Caco-2 (cell line): ENCODE data around the gene WDR36. TPM values are rescaled to one million over a fixed set of nuclear protein-coding genes. Genes with fewer than 3 reads are reported as not detected.

Source experiments
- BruUV-seq: library from RNA; stranded (reverse); fragments of 400-500 nt; replicated peaks from 2 replicates; lab custom pipeline; 2021; lab: Mats Ljungman, UMichigan
- CTCF ChIA-PET: fragments of 300-600 bp; sonication (Branson Sonifier 250); formaldehyde crosslinking; loops from one replicate; lab custom pipeline; 2022; ENCODE audit warnings: antibody characterized with exemption; lab: Charles Lee
- POLR2A ChIA-PET: fragments of 300-600 bp; sonication (Branson Sonifier 250); formaldehyde crosslinking; loops from one replicate; lab custom pipeline; 2022; ENCODE audit warnings: antibody characterized with exemption; lab: Charles Lee
- DNase-seq, 2 experiments: peaks; one replicate each; pipeline versions ENCODE4 v3.0.0 to v3.0.0-alpha.2; 2020 to 2022
- H3K27me3 ChIP-seq: replicated peaks from 2 replicates; pipeline ENCODE4 v1.6.0; 2011; ENCODE audit warnings: low read length; ENCODE audit not compliant: control insufficient read depth, insufficient read depth
- H3K36me3 ChIP-seq: 2 replicates; pipeline ENCODE4 v1.5.1; 2011; ENCODE audit warnings: low read length; ENCODE audit not compliant: control insufficient read depth, insufficient read depth
- H3K4me1 ChIP-seq: fragments of 250-450 bp; sonication (Bioruptor Pico); 2 replicates; pipeline ENCODE4 v1.5.1; 2020; ENCODE audit warnings: mild to moderate bottlenecking
- H3K4me3 ChIP-seq: 2 replicates; pipeline ENCODE4 v1.5.1; 2011; ENCODE audit warnings: low read depth, mild to moderate bottlenecking, control low read depth, low read length
- H3K9me3 ChIP-seq: fragments of 250-450 bp; sonication (Bioruptor Pico); 2 replicates; pipeline ENCODE4 v1.5.1; 2020; ENCODE audit warnings: mild to moderate bottlenecking, moderate library complexity
- H3K27ac Mint-ChIP-seq: one replicate; pipeline ENCODE4 v1.8.0; 2022; ENCODE audit warnings: mixed read lengths; ENCODE audit not compliant: unreplicated experiment
- H3K27me3 Mint-ChIP-seq: one replicate; pipeline ENCODE4 v1.8.0; 2022; ENCODE audit warnings: mixed read lengths; ENCODE audit not compliant: insufficient read depth, unreplicated experiment
- H3K36me3 Mint-ChIP-seq: one replicate; pipeline ENCODE4 v1.8.0; 2022; ENCODE audit warnings: mild to moderate bottlenecking, mixed read lengths; ENCODE audit not compliant: insufficient read depth, unreplicated experiment
- H3K4me1 Mint-ChIP-seq: one replicate; pipeline ENCODE4 v1.8.0; 2022; ENCODE audit warnings: low read depth, mixed read lengths; ENCODE audit not compliant: unreplicated experiment
- H3K4me3 Mint-ChIP-seq: one replicate; pipeline ENCODE4 v1.8.0; 2022; ENCODE audit warnings: mild to moderate bottlenecking, moderate library complexity, mixed read lengths; ENCODE audit not compliant: unreplicated experiment
- H3K9me3 Mint-ChIP-seq: one replicate; pipeline ENCODE4 v1.8.0; 2022; ENCODE audit warnings: mixed read lengths; ENCODE audit not compliant: unreplicated experiment
- intact Hi-C: fragments of 100-400 bp; cut with micrococcal nuclease; formaldehyde crosslinking; loops from one replicate; pipeline ENCODE4 v1.10.0; 2022; ENCODE audit not compliant: unreplicated experiment
- total RNA-seq: library from RNA; stranded (reverse); gene quantifications from 2 replicates; pipeline ENCODE4 v1.2.3, GENCODE V29; 2022
- TF ChIP-seq, protein P1 (sequence below), 2 experiments: fragments of 200-600 bp in 1 of 2; IDR thresholded peaks; 1 replicate in 1 of 2; 2 replicates in 1 of 2; pipeline versions ENCODE4 v1.5.1 to v1.8.0; 2011 to 2022; ENCODE audit warnings: antibody characterized with exemption in 1 of 2, control low read depth in 1 of 2, inconsistent platforms in 1 of 2, low read depth in 1 of 2, low read length in 1 of 2, mild to moderate bottlenecking in 1 of 2, moderate library complexity in 1 of 2; ENCODE audit not compliant: insufficient read depth in 1 of 2, severe bottlenecking in 1 of 2, unreplicated experiment in 1 of 2

The WDR36 gene
- total RNA-seq, 1 experiment from 2014 or later, result 33.5 TPM

DNA sequence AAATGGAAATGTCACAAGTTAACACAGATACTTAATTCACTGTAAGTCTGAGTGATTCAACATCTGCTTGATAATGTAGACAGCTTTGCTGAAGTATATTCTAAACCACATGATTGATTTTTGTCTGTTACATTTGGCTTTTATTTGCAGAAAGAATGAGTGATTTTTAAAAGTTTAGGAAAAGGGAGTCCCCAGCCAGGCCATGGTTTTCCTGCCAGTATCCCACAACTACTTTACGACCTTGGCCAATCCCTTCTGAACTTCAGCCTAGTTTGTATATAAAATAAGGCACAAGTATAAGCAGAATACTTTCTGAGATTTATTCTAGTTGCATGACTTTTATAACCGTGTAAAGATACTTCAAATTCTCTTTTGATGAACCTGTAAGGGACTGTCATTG is 27.1 kb downstream of the WDR36 start:
- Histone ChIP-seq H3K9me3 (no peaks in the 10 kb centered on the region), H3K4me1 (no peaks in the 10 kb centered on the region), H3K27me3 (no peaks in the 10 kb centered on the region), H3K36me3 (peaks cover 1% of the 10 kb centered on the region), H3K4me3 (no peak overlapping the region)
- Mint-ChIP-seq H3K27me3 (no peaks in the 10 kb centered on the region), H3K4me1 (no peaks in the 10 kb centered on the region), H3K4me3 (no peak overlapping the region), H3K36me3 (peaks cover 28% of the 10 kb centered on the region), H3K9me3 (no peaks in the 10 kb centered on the region), H3K27ac (no peak overlapping the region)
- CTCF ChIA-PET, result no interaction called here
- no TSS peak for BruUV-seq
- intact Hi-C loops, result no loop called here
- POLR2A ChIA-PET, result no interaction called here
- no peak for DNase-seq
- TF ChIP-seq, protein P1, sequence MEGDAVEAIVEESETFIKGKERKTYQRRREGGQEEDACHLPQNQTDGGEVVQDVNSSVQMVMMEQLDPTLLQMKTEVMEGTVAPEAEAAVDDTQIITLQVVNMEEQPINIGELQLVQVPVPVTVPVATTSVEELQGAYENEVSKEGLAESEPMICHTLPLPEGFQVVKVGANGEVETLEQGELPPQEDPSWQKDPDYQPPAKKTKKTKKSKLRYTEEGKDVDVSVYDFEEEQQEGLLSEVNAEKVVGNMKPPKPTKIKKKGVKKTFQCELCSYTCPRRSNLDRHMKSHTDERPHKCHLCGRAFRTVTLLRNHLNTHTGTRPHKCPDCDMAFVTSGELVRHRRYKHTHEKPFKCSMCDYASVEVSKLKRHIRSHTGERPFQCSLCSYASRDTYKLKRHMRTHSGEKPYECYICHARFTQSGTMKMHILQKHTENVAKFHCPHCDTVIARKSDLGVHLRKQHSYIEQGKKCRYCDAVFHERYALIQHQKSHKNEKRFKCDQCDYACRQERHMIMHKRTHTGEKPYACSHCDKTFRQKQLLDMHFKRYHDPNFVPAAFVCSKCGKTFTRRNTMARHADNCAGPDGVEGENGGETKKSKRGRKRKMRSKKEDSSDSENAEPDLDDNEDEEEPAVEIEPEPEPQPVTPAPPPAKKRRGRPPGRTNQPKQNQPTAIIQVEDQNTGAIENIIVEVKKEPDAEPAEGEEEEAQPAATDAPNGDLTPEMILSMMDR (IDR thresholded peaks at IDR 0.05; ENCODE audit: insufficient read depth in 1 of 2, low read depth in 1 of 2, low read length in 1 of 2, severe bottlenecking in 1 of 2, unreplicated experiment in 1 of 2), result no peak

DNA sequence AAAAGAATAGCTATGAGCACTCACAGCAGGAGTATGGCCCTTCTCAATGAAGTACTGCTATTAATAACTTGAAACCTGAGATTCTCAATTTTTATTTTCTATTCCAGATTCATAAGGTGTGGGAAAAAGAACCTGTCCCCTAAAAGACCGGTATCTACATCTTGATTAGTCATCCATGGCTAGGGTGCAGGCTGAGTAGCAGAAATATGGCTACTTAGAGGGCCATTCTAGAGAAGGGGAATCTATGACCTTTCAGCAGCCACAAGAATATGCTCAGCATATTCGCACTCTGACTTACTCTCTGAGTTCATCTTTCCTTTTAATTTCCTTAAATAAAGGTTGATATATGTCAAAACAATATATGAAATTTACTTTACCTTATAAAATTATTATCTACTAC is 27.7 kb downstream of the WDR36 start:
- no peaks in the 10 kb centered on the region for H3K4me1 Mint-ChIP-seq
- ChIA-PET POLR2A (no interaction called here), CTCF (no interaction called here)
- Histone ChIP-seq H3K4me1 (no peaks in the 10 kb centered on the region), H3K4me3 (no peak overlapping the region), H3K9me3 (no peaks in the 10 kb centered on the region), H3K27me3 (no peaks in the 10 kb centered on the region), H3K36me3 (peaks cover 1% of the 10 kb centered on the region)
- H3K36me3 Mint-ChIP-seq, result peaks cover 30% of the 10 kb centered on the region
- TF ChIP-seq, protein P1 (IDR thresholded peaks at IDR 0.05; ENCODE audit: insufficient read depth in 1 of 2, low read depth in 1 of 2, low read length in 1 of 2, severe bottlenecking in 1 of 2, unreplicated experiment in 1 of 2), result no peak
- no peaks in the 10 kb centered on the region for H3K27me3 Mint-ChIP-seq
- intact Hi-C loops, result no loop called here
- no peak for DNase-seq
- no peak overlapping the region for H3K27ac Mint-ChIP-seq
- BruUV-seq, result no TSS peak
- H3K4me3 Mint-ChIP-seq, result no peak overlapping the region
- no peaks in the 10 kb centered on the region for H3K9me3 Mint-ChIP-seq

- no peak for DNase-seq
- no peaks in the 10 kb centered on the region for H3K9me3 ChIP-seq
- ChIA-PET POLR2A (no interaction called here), CTCF (no interaction called here)
- Mint-ChIP-seq H3K36me3 (peaks cover 35% of the 10 kb centered on the region), H3K4me1 (no peaks in the 10 kb centered on the region), H3K27me3 (no peaks in the 10 kb centered on the region), H3K9me3 (no peaks in the 10 kb centered on the region), H3K4me3 (no peak overlapping the region), H3K27ac (no peak overlapping the region)
- H3K36me3 ChIP-seq, result peaks cover 1% of the 10 kb centered on the region; the same call in 1 of the 2 replicates
- intact Hi-C loops, result no loop called here
- H3K4me1 ChIP-seq, result no peaks in the 10 kb centered on the region
- BruUV-seq, result no TSS peak
- no peaks in the 10 kb centered on the region for H3K27me3 ChIP-seq
- no peak overlapping the region for H3K4me3 ChIP-seq
- TF ChIP-seq, protein P1 (IDR thresholded peaks at IDR 0.05; ENCODE audit: insufficient read depth in 1 of 2, low read depth in 1 of 2, low read length in 1 of 2, severe bottlenecking in 1 of 2, unreplicated experiment in 1 of 2), result no peak
These were observed 28.8 kb downstream of the WDR36 start for GRCh38 chr5:111120911-111121310.
